PC-9 (cell line): ENCODE data around the gene CNIH2.

ENCODE experiments used
- CTCF ChIP-seq: fragments of 200-600 bp; sonication (generic); conservative IDR thresholded peaks from 2 replicates; pipeline ENCODE4 v1.6.1; 2017; ENCODE audit warnings: mixed run types, antibody characterized with exemption, mild to moderate bottlenecking, moderate library complexity
- EZH2 ChIP-seq: fragments of 200-600 bp; sonication (generic); IDR thresholded peaks from 2 replicates; pipeline ENCODE4 v1.8.0; 2017; ENCODE audit warnings: antibody characterized with exemption, low read depth

DNA sequence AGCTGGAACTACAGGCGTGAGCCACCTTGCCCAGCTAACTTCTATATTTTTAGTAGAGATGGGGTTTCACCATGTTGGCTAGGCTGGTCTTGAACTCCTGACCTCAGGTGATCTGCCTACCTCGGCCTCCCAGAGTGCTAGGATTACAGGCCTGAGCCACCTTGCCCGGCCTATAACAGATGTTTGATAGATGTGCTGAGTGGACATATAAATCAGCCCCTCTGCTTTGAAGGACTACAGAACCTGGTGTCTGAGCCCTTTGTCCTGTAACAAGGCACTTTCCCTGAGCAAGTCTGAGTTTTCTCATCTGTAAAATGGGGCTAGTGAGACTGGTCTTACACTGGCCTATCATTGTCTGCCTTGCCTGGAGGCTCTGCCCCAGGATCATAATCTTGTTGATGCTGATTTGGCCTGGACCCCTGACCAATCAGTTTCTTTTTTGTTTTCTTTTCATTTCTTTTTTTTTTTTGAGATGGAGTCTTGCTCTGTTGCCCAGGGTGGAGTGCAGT, 51.2 kb downstream of the CNIH2 start:
- no peak for TF ChIP-seq CTCF
- no peak for TF ChIP-seq EZH2
